GM23338 (cell line): ENCODE measurements around the gene UBXN11. TPM values are rescaled to one million over a fixed set of nuclear protein-coding genes. Genes with fewer than 3 reads are reported as not detected.

Source experiments
- ATAC-seq: fragments of 200-7000 bp; cut with Tn5 transposase; 3 replicates; pipeline ENCODE4 v1.9.1; 2020
- DNase-seq: peaks from one replicate; pipeline ENCODE4 v3.0.0-alpha.2; 2015; ENCODE audit warnings: low spot score
- H2AFZ ChIP-seq: fragments of 200-600 bp; sonication (generic); 2 replicates; pipeline ENCODE4 v1.8.0; 2016; ENCODE audit warnings: antibody characterized with exemption, mild to moderate bottlenecking, moderate library complexity
- H3F3A ChIP-seq: fragments of 200-600 bp; sonication (generic); replicated peaks from 2 replicates; pipeline ENCODE4 v1.8.0; 2017; ENCODE audit warnings: antibody characterized with exemption, mixed run types, low read depth
- H3K27ac ChIP-seq: fragments of 200-600 bp; sonication (generic); 2 replicates; pipeline ENCODE4 v1.6.1; 2016; ENCODE audit warnings: low read depth
- H3K27me3 ChIP-seq: fragments of 200-600 bp; sonication (generic); 2 replicates; pipeline ENCODE4 v1.8.0; 2016; ENCODE audit warnings: mild to moderate bottlenecking, mixed run types, moderate library complexity; ENCODE audit not compliant: insufficient read depth
- H3K36me3 ChIP-seq: fragments of 200-600 bp; sonication (generic); 2 replicates; pipeline ENCODE4 v1.8.0; 2016; ENCODE audit warnings: mild to moderate bottlenecking; ENCODE audit not compliant: insufficient read depth
- H3K4me1 ChIP-seq: fragments of 200-600 bp; sonication (generic); 2 replicates; pipeline ENCODE4 v1.8.0; 2016; ENCODE audit warnings: mild to moderate bottlenecking, moderate library complexity; ENCODE audit not compliant: insufficient read depth
- H3K4me2 ChIP-seq: fragments of 200-600 bp; sonication (generic); 2 replicates; pipeline ENCODE4 v1.7.1; 2017; ENCODE audit warnings: mixed run types
- H3K4me3 ChIP-seq: fragments of 200-600 bp; sonication (generic); 2 replicates; pipeline ENCODE4 v1.6.1; 2016; ENCODE audit warnings: mixed run types
- H3K79me2 ChIP-seq: fragments of 200-600 bp; sonication (generic); replicated peaks from 2 replicates; pipeline ENCODE4 v1.8.0; 2017; ENCODE audit warnings: mild to moderate bottlenecking; ENCODE audit not compliant: insufficient read depth
- H3K9me2 ChIP-seq: fragments of 200-600 bp; sonication (generic); 2 replicates; pipeline ENCODE4 v1.8.0; 2017; ENCODE audit not compliant: insufficient read depth
- H4K20me1 ChIP-seq: fragments of 200-600 bp; sonication (generic); replicated peaks from 2 replicates; pipeline ENCODE4 v1.8.0; 2017; ENCODE audit warnings: mild to moderate bottlenecking; ENCODE audit not compliant: insufficient read depth
- H3K27ac Mint-ChIP-seq: 2 replicates; pipeline ENCODE4 v1.8.0; 2020; ENCODE audit warnings: inconsistent platforms, mild to moderate bottlenecking, moderate library complexity, mixed read lengths
- H3K27me3 Mint-ChIP-seq: 3 replicates; pipeline ENCODE4 v1.8.0; 2022; ENCODE audit warnings: low read depth, mild to moderate bottlenecking, moderate library complexity, mixed read lengths, inconsistent platforms; ENCODE audit not compliant: insufficient read depth, poor library complexity
- H3K36me3 Mint-ChIP-seq: 3 replicates; pipeline ENCODE4 v1.8.0; 2021; ENCODE audit warnings: low read depth, mild to moderate bottlenecking, inconsistent platforms, moderate library complexity, mixed read lengths
- H3K4me1 Mint-ChIP-seq: 3 replicates; pipeline ENCODE4 v1.8.0; 2020; ENCODE audit warnings: mild to moderate bottlenecking, inconsistent platforms, mixed read lengths
- H3K4me3 Mint-ChIP-seq: 3 replicates; pipeline ENCODE4 v1.8.0; 2021; ENCODE audit warnings: moderate library complexity, mild to moderate bottlenecking, inconsistent platforms, mixed read lengths
- H3K9me3 Mint-ChIP-seq: 3 replicates; pipeline ENCODE4 v1.8.0; 2020; ENCODE audit warnings: moderate library complexity, mild to moderate bottlenecking, inconsistent platforms, mixed read lengths
- EZH2phosphoT487 ChIP-seq: fragments of 200-600 bp; sonication (generic); IDR thresholded peaks from one replicate; pipeline ENCODE4 v1.8.1; 2018; ENCODE audit warnings: antibody characterized with exemption; ENCODE audit not compliant: unreplicated experiment
- JUNB ChIP-seq: IDR thresholded peaks from one replicate; pipeline ENCODE4 v1.6.1; 2016; ENCODE audit warnings: antibody characterized with exemption; ENCODE audit not compliant: unreplicated experiment
- NANOG ChIP-seq: IDR thresholded peaks from 2 replicates; pipeline ENCODE4 v1.6.1; 2016; ENCODE audit warnings: antibody characterized with exemption, borderline replicate concordance
- POLR2AphosphoS5 ChIP-seq: IDR thresholded peaks from 2 replicates; pipeline ENCODE4 v1.6.1; 2016; ENCODE audit warnings: antibody characterized with exemption, low read depth
- polyA plus RNA-seq: library from polyadenylated mRNA; unstranded; fragments of >200 nt; fragmentation: Nextera tagmentation; extraction: Ambion mirVana; gene quantifications from 2 replicates; pipeline ENCODE4 v1.2.1, GENCODE V29; 2016
- total RNA-seq: library from RNA; depleted of rRNA; stranded (reverse); fragments of >200 nt; shearing (Covaris generic); gene quantifications from 2 replicates; pipeline ENCODE4 v1.2.3, GENCODE V29; 2014
- TF ChIP-seq, protein P1 (sequence below): fragments of 250-450 bp; sonication (Bioruptor Pico); IDR thresholded peaks from 2 replicates; pipeline ENCODE4 v1.5.0; 2020; ENCODE audit warnings: mild to moderate bottlenecking, moderate library complexity
- TF ChIP-seq, protein P2 (sequence below): IDR thresholded peaks from one replicate; pipeline ENCODE4 v1.6.1; 2018; ENCODE audit warnings: antibody characterized with exemption; ENCODE audit not compliant: unreplicated experiment

Gene UBXN11
- total and polyA plus RNA-seq, 2 experiments from 2014 or later: 8.0 to 8.3 TPM

DNA sequence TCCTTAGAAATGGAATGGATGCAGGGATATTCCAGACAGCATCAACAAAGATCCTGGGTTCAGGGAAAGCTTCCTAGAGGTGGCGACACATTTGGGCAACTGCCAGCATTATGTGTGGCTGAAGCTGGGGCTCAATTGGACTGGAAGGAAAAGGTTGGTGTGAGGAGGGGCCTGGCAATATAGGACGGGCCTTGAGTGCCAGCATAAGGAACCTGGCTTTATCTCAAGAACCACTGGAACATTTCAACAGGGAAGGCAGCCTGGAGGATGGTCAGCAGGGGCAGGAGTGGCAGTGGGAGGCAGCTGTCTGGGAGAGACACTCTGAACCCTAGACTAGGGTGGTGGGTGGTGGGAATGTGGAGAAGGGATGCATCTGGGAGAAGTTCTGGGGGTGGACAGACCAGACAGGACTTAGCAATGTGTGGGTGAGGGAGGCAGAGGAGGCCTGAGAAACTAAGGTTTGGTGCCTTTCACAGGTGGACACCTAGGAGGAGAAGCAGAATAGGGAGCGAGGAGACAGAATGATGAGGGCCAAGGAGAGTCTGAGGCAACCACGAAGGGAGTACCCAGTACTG, 23.1 kb downstream of the UBXN11 start (continued):
- TF ChIP-seq, protein P1, sequence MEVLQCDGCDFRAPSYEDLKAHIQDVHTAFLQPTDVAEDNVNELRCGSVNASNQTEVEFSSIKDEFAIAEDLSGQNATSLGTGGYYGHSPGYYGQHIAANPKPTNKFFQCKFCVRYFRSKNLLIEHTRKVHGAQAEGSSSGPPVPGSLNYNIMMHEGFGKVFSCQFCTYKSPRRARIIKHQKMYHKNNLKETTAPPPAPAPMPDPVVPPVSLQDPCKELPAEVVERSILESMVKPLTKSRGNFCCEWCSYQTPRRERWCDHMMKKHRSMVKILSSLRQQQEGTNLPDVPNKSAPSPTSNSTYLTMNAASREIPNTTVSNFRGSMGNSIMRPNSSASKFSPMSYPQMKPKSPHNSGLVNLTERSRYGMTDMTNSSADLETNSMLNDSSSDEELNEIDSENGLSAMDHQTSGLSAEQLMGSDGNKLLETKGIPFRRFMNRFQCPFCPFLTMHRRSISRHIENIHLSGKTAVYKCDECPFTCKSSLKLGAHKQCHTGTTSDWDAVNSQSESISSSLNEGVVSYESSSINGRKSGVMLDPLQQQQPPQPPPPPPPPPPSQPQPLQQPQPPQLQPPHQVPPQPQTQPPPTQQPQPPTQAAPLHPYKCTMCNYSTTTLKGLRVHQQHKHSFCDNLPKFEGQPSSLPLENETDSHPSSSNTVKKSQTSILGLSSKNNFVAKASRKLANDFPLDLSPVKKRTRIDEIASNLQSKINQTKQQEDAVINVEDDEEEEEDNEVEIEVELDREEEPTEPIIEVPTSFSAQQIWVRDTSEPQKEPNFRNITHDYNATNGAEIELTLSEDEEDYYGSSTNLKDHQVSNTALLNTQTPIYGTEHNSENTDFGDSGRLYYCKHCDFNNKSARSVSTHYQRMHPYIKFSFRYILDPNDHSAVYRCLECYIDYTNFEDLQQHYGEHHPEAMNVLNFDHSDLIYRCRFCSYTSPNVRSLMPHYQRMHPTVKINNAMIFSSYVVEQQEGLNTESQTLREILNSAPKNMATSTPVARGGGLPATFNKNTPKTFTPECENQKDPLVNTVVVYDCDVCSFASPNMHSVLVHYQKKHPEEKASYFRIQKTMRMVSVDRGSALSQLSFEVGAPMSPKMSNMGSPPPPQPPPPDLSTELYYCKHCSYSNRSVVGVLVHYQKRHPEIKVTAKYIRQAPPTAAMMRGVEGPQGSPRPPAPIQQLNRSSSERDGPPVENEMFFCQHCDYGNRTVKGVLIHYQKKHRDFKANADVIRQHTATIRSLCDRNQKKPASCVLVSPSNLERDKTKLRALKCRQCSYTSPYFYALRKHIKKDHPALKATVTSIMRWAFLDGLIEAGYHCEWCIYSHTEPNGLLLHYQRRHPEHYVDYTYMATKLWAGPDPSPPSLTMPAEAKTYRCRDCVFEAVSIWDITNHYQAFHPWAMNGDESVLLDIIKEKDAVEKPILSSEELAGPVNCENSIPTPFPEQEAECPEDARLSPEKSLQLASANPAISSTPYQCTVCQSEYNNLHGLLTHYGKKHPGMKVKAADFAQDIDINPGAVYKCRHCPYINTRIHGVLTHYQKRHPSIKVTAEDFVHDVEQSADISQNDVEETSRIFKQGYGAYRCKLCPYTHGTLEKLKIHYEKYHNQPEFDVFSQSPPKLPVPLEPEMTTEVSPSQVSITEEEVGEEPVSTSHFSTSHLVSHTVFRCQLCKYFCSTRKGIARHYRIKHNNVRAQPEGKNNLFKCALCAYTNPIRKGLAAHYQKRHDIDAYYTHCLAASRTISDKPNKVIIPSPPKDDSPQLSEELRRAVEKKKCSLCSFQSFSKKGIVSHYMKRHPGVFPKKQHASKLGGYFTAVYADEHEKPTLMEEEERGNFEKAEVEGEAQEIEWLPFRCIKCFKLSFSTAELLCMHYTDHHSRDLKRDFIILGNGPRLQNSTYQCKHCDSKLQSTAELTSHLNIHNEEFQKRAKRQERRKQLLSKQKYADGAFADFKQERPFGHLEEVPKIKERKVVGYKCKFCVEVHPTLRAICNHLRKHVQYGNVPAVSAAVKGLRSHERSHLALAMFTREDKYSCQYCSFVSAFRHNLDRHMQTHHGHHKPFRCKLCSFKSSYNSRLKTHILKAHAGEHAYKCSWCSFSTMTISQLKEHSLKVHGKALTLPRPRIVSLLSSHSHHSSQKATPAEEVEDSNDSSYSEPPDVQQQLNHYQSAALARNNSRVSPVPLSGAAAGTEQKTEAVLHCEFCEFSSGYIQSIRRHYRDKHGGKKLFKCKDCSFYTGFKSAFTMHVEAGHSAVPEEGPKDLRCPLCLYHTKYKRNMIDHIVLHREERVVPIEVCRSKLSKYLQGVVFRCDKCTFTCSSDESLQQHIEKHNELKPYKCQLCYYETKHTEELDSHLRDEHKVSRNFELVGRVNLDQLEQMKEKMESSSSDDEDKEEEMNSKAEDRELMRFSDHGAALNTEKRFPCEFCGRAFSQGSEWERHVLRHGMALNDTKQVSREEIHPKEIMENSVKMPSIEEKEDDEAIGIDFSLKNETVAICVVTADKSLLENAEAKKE (CRISPR knock-in tag): no peak

DNA sequence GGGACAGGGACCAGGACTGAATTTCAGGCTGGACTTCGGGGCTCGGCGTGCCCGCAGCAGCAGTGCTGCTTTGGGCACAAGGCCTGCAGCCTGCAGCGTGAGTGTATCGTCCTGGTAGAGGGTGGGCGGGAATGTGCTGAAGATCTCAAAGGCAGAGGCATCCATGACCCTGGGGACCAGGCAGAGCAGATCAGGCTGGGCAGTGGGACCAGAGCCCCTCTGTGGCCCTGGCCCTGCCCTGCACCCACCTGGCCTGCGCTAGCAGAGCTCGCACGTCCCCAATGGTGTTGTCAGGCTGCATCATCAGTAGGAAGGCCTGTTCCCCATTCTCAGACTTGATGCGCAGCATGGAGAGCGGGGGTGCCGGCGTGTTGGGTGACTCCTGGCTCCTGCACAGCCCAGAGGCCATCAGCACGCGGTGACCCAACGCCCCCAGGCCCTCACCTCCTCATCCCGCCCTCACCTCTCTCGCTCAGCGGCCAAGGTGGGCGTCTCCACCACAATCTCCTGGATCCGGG, 24.0 kb downstream of the UBXN11 start:
- Histone ChIP-seq H3F3A (peaks cover 12% of the 10 kb centered on the region), H3K9me2 (no peaks in the 10 kb centered on the region), H3K4me3 (peak overlapping the region; percentile 85), H3K4me1 (peaks cover 20% of the 10 kb centered on the region), H3K27ac (0 out of 2 replicates have a peak overlapping the region, but pooled peaks have one; percentile 66), H2AFZ (no peak overlapping the region), H3K36me3 (peaks cover 4% of the 10 kb centered on the region), H3K27me3 (no peaks in the 10 kb centered on the region), H4K20me1 (0 out of 2 replicates have a peak, but pooled peaks cover 3% of the 10 kb centered on the region), H3K79me2 (no peaks in the 10 kb centered on the region), H3K4me2 (peak overlapping the region; percentile 92)
- peak overlapping the region; percentile 61; the same call in 2 of the 3 replicates for H3K4me3 Mint-ChIP-seq
- H3K9me3 Mint-ChIP-seq: no peaks in the 10 kb centered on the region; the same call in 2 of the 3 replicates
- peaks cover 29% of the 10 kb centered on the region for H3K27me3 Mint-ChIP-seq
- DNase-seq: peak; percentile 56
- H3K36me3 Mint-ChIP-seq: peaks cover 17% of the 10 kb centered on the region
- peak; percentile 8 for ATAC-seq
- H3K4me1 Mint-ChIP-seq: peaks cover 43% of the 10 kb centered on the region
- no peak overlapping the region for H3K27ac Mint-ChIP-seq
- TF ChIP-seq NANOG: no peak
- no peak for TF ChIP-seq JUNB
- TF ChIP-seq, protein P2, sequence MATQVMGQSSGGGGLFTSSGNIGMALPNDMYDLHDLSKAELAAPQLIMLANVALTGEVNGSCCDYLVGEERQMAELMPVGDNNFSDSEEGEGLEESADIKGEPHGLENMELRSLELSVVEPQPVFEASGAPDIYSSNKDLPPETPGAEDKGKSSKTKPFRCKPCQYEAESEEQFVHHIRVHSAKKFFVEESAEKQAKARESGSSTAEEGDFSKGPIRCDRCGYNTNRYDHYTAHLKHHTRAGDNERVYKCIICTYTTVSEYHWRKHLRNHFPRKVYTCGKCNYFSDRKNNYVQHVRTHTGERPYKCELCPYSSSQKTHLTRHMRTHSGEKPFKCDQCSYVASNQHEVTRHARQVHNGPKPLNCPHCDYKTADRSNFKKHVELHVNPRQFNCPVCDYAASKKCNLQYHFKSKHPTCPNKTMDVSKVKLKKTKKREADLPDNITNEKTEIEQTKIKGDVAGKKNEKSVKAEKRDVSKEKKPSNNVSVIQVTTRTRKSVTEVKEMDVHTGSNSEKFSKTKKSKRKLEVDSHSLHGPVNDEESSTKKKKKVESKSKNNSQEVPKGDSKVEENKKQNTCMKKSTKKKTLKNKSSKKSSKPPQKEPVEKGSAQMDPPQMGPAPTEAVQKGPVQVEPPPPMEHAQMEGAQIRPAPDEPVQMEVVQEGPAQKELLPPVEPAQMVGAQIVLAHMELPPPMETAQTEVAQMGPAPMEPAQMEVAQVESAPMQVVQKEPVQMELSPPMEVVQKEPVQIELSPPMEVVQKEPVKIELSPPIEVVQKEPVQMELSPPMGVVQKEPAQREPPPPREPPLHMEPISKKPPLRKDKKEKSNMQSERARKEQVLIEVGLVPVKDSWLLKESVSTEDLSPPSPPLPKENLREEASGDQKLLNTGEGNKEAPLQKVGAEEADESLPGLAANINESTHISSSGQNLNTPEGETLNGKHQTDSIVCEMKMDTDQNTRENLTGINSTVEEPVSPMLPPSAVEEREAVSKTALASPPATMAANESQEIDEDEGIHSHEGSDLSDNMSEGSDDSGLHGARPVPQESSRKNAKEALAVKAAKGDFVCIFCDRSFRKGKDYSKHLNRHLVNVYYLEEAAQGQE: no peak
- no peak for TF ChIP-seq POLR2AphosphoS5
- TF ChIP-seq EZH2phosphoT487: no peak
